HG03103 (cell line): ENCODE measurements around the gene NFASC.

Source experiments
- ATAC-seq: cut with Tn5 transposase; IDR thresholded peaks from one replicate; pipeline ENCODE4 v1.9.1; 2021; ENCODE audit warnings: low read depth; ENCODE audit not compliant: unreplicated experiment

The NFASC gene

DNA sequence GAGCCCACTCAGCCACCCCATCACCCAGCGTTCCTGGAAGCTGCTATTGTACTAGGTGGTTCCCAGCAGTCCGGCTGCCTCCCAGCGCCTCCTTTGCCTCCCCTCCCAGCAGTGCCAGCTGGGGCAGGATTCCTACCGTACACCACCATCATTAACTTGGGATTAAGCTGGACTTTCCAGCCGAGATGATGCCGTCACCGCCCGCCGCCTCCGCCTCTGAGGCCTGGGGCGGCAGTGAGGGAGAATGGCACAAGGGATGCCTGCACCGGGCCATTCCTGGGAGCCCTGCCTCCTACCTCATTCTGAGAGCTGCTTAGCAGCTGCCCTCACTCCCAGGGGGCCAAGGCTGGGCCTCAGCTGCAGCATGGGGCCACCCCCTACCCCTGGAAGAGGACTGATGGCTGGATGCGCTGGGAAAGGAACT is 185.5 kb downstream of the NFASC start:
- no peak for ATAC-seq

DNA sequence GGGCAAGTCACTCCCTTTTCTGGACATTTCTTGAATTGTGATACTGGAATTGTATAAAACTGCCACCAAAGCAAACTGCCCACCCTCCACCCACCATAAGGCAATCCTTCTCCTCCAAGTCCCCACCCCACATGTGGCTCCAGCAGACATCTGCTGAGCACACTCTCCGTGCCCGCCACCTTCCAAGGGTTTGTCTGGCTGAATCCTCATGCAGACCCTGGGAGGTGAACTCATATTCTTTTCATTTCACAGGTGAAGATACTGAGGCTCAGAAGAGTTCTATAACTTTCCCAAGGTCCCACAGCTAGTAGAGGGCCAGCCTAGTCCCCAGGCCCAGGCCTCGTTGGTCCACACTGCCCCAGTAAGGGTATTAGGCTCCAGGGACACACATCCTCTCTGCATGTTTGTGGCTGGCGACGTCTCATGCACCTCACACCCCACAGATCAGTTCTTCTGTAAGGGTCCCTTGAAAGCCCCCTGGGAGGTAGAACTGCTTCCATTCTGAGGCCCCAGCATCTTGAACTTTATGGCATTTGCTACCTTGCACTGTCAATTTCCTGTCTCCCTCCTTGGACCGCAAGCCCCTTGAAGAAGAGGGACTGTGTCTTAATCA is 186.4 kb downstream of the NFASC start:
- ATAC-seq, result no peak

DNA sequence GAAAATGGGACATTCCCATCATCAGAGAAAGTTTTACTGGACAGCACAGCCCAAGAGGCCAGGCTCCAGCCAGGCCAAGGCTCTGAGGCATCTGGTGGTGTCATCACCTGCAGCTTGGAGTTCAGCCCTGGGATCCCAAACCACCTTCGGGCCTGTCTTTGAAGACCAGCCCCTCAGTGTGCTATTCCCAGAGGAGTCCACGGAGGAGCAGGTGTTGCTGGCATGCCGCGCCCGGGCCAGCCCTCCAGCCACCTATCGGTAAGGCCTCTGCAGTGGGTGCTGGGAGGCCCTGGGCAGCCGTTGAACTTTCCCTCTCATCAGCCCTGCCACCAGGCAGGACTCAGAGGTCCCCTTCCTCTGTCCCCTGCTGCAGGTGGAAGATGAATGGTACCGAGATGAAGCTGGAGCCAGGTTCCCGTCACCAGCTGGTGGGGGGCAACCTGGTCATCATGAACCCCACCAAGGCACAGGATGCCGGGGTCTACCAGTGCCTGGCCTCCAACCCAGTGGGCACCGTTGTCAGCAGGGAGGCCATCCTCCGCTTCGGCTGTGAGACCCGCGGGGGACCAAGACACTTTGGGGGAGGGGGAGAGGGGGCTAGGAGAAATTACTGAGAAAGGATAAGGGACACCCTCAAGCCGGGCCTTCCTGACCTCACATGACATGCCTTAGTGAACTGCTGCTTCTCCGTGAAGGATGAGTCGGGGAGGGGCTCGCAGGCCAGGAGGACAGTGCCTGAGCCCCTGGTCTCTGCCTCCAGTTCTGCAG is 187.3 kb downstream of the NFASC start:
- no peak for ATAC-seq

DNA sequence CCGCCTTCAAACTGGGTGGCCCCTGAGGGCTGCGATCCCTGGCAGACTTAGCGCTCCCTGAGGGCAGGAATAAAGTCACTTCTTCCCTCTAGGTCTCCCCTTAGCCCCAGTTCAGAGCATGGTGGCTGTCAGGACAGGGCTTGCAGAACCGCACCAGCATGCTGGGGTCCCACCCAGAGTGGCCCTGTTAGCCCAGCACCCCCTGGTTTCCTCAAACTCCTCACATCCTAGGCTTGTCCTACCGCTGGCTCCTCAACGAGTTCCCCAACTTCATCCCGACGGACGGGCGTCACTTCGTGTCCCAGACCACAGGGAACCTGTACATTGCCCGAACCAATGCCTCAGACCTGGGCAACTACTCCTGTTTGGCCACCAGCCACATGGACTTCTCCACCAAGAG is 188.2 kb downstream of the NFASC start:
- ATAC-seq, result no peak

DNA sequence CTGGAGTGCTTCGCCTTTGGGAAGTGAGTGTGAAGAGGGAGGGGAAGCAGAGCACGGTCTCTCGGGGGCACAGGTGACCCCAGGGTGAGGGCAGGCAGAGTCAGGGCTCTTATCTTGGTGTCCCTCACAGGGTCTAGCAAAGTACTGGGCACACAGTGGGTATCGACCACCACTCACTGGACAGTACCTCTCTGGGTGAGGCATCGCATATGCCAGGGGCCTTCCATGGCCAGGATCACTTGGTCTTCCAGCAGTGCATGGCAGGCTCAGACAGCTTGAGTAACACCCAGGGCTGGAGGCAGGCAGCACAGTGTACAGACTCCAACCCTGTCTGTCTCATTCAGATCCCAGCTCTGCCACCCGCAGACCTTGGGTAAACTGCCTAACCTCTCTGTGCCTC is 189.0 kb downstream of the NFASC start:
- no peak for ATAC-seq

DNA sequence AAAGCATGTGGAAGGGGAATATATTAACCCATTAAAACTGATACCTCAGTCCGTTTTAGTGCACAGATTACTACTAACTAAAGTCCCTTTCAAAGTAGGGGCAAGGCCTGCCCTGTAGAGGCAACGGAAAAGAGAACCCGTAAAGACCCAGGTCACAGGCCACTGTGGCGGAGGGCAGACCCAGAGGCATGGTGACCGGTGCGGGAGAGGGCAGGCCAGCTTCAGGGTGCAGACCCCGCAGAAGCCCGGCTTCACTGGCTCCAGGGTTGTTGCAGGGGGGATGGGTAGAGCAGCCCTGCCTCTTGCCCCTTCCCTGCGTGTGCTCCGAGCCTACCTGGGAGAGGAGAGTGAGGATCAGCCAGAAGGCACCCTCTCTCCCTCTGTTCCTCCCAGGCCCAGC is 190.1 kb downstream of the NFASC start:
- no peak for ATAC-seq

DNA sequence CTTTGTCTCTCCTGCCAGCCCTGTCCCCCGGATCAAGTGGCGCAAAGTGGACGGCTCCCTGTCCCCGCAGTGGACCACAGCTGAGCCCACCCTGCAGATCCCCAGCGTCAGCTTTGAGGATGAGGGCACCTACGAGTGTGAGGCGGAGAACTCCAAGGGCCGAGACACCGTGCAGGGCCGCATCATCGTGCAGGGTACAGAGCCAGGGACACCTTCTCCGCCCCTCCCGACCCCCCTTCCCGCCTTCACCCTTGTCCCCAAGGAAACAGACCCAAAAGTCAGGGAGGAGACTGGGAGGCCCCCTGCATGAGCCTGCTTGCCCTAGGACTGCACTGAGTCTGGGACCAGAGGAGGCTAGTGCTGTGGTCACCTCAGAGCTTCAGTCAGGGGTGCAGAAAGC is 190.6 kb downstream of the NFASC start:
- ATAC-seq, result no peak

DNA sequence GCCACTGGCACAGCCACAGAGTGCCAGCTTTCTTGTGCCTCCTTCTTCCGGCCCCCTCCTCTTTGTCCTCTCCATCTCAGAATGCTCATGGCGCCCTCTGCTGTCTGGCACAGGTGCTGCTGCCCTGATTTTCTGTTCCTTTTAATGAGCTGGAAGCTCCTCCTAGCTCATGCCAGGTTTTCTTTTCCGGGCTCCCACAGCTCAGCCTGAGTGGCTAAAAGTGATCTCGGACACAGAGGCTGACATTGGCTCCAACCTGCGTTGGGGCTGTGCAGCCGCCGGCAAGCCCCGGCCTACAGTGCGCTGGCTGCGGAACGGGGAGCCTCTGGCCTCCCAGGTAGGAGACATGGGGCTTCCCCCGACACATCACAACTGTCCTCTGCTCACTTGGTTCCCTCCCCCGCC is 191.0 kb downstream of the NFASC start:
- no peak for ATAC-seq

DNA sequence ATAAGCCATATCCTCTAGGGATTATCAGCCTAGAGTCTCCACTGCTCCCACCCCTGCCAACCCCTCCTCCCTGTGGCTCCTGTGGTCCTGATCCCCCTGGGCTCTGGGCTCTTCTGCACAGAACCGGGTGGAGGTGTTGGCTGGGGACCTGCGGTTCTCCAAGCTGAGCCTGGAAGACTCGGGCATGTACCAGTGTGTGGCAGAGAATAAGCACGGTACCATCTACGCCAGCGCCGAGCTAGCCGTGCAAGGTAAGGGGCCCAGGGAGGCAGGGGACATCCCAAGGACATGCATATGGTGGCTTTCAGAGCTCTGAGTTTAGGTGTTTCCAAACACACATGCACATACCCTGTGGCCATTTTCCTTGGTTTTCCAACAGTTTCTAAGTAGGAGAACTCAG is 191.7 kb downstream of the NFASC start:
- ATAC-seq, result no peak

DNA sequence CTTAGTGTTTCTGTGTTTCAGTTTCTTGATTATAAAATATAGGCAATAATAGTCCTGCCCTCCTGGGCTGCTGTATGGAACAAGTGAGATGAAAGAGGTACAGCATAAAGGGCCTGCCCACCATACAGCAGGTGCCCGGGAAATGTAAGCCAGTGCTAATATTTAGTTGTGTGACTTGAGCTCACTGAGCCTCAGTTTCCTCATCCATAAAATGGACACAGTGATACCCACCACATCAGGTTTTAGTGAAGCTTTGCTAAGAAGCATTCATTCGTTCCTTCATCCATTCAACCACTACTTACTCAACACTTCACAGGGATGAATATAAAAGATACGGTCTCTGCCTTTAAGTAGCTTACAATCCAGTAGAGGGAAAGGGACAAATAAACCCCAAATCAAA is 192.2 kb downstream of the NFASC start:
- no peak for ATAC-seq

DNA sequence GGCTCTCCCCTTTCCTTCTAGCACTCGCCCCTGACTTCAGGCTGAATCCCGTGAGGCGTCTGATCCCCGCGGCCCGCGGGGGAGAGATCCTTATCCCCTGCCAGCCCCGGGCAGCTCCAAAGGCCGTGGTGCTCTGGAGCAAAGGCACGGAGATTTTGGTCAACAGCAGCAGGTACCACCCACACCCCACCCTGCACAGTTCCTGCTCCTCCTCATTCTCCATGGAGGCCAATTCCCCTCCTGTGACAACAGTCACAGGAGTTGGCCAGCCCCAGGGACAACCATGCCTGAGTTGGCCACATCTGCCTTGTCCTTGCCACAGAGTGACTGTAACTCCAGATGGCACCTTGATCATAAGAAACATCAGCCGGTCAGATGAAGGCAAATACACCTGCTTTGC is 193.6 kb downstream of the NFASC start:
- no peak for ATAC-seq

DNA sequence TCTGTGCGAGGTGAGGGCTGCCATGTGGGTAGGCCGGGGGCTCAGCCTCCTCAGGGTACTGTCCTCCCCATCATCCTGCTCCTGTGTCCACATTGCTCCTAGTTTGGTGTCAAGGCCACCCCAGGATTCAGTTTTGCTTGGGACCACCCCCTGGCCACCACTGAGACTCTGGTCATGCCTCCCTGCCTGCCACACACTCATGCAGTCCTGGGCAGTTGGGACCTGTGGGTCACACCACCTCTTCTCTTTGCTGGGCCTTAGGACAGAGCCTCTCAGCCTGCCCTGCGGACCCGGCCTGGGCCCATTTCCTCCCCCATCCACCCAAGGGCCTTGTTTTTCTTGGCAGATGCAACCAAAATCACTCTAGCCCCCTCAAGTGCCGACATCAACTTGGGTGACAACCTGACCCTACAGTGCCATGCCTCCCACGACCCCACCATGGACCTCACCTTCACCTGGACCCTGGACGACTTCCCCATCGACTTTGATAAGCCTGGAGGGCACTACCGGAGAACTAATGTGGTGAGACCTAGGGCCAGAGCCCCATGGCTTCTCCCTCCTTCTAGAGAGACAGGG is 194.2 kb downstream of the NFASC start:
- ATAC-seq, result no peak

DNA sequence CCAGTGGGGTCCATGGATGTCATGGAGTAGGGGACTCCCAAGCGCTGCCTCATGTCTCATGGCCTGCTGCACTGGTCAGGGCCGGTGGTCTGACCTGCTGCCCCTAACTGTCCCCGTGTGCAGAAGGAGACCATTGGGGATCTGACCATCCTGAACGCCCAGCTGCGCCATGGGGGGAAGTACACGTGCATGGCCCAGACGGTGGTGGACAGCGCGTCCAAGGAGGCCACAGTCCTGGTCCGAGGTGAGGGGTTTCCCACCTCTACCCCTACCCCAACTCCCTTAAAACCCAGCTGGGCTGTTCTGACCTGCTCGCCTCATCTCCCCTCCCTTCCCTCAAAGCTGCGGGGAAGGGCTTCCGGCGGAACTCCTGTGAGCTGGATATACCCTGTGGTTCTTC is 195.0 kb downstream of the NFASC start:
- no peak for ATAC-seq

DNA sequence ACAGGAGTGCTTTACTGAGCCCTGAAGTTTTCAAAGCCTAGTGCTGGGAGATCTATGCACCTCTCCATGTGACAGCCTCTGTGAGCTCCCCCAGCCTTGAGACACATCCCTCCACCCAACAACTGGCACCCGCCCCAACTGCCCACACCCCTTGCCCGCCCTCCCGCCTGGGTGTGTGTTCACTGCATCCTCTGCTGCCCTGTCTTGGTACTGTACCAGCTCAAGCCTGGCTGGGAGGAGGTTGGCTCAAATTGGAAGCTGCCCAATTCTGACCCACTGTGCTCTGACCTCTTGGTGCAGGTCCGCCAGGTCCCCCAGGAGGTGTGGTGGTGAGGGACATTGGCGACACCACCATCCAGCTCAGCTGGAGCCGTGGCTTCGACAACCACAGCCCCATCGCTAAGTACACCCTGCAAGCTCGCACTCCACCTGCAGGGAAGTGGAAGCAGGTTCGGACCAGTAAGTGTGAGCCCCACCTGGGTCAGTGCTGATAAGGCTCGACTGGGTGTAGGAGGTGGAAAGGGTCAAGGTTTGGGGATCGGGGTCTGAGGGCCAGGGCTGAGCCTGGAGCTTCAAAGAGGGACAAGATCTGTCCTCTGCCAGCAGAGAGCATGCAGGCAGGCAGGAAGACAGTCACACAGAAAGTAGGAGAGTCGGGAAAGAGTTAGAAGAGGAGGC is 195.6 kb downstream of the NFASC start:
- ATAC-seq, result no peak

DNA sequence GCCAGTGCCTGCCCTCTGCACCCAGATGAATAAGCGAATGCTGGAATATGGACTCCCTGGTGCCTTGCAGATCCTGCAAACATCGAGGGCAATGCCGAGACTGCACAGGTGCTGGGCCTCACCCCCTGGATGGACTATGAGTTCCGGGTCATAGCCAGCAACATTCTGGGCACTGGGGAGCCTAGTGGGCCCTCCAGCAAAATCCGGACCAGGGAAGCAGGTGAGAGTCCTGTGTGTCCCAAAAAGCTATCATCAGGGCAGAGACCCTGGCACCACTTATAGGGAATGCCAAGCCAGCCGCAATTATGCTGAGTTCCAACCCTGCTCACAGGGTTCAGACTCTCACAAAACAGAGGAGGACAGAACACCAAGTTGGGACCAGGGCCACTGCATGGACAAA is 196.4 kb downstream of the NFASC start:
- ATAC-seq, result no peak

DNA sequence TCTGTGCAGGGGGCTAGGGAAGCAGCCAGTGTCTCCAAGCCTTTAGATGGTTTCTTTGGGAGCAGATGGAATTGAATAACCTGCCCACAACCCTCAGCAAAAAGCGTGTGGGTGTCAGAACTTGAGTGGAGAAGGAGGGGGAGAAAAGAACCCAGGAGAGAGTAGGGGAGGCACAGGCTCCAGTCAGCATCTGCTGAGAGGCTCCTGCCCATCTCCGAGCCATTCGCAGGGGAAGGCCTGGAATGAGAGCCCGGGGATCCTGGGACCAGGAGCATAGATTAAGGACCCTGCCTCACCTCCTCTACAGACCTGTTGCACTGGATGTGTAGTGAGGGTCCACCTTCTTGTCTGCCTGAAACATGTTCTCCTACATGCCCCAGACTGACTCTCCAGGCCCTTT is 197.3 kb downstream of the NFASC start:
- no peak for ATAC-seq

DNA sequence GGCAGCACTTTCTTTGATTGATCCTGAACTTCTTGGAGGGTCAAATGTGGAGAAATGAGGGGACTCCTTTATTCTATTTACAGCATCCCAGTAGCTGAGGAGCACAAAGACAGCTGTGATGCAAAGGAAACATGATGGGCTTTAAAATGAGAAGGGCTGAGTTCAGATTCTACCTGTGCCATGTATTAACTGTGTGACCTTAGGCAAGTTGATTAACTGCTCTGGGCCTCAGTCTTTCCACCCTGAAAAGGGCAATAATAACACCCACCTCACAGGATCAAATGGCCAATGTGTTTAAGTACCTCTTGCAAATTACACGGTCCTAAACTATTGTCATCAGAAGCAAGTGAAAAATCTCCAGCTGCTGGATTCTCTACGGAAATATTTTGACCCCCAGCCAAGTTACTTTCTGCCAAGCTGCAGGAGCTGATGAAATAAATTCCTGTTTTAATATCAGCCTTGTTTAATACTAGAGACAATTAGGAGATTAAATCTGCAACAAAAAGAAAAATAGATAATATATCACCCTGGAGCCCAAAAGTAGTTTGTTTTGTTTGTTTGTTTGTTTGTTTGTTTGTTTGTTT is 197.9 kb downstream of the NFASC start:
- no peak for ATAC-seq

DNA sequence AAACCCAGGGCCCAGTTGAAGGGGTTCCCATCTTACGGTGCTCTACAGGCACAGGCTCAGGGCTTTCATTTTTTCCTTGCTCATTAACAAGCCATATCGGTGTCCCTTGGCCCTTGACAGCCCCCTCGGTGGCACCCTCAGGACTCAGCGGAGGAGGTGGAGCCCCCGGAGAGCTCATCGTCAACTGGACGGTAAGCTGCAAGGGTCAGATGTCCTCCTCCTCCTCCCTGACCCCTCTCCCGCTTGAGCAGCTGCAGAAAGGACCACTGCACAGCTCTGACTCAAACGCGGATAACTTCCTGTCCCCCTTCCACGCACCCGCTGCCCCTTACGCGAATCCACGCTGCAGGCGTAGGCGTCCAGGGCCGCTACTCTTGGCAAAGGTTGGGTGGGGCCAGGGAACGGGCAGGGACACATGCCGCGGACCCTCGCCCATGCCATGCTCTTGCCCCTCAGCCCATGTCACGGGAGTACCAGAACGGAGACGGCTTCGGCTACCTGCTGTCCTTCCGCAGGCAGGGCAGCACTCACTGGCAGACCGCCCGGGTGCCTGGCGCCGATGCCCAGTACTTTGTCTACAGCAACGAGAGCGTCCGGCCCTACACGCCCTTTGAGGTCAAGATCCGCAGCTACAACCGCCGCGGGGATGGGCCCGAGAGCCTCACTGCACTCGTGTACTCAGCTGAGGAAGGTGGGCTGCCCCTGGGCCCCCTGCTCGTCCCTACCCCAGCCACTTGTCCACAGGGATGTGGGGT is 198.9 kb downstream of the NFASC start:
- no peak for ATAC-seq

DNA sequence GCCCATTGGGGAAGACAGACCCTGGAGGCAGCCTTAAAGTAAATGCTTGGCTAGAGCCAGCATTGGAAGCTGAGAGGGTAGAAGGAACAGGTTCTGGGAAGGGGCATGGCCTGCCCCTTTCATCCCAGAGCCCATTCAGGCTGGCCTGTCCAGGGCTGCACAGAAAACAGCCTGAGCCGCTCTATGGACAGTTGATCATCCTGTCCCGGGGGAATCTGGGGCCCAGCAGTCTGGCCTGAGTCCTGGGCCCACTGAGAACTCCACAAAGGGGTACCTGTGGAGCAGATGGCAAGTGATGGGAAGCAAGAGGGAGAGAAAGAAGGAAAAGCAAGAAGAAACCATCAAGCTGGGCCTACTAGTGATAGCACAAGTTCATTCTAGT is 200.4 kb downstream of the NFASC start:
- no peak for ATAC-seq

DNA sequence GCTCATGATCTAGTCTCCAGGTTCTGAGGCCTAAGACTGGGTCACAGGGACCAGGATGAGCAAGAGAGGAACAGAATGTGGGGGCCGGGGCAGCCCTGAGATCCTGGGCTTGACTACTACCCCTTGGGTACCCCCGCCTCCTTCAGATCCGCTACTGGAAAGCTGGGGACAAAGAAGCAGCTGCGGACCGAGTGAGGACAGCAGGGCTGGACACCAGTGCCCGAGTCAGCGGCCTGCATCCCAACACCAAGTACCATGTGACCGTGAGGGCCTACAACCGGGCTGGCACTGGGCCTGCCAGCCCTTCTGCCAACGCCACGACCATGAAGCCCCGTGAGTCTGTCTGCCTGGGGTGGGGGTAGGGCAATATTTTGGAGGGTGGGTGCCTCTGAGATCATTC is 201.1 kb downstream of the NFASC start:
- no peak for ATAC-seq

DNA sequence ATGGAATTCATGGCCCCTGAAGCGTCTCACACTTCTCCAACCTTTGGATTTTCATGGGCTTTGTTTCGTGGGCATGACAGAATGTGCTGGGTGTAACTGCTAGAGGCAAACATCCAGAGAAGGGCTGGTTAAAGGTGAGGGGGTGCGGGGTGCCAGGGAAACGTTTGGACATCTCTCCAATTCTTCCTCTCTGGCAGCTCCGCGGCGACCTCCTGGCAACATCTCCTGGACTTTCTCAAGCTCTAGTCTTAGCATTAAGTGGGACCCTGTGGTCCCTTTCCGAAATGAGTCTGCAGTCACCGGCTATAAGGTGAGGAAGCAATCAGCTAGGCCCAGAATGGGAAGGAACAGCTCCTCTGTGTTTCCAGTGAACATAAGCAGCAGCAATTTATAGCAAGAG is 201.6 kb downstream of the NFASC start:
- ATAC-seq, result no peak
